OCI-LY3 (cell line): Measurements from ENCODE around the gene KRT3.

ENCODE experiments used
- H2AFZ ChIP-seq: fragments of 200-600, 300-600 bp; shearing (Covaris generic); 2 replicates; pipeline ENCODE4 v1.6.0; 2014; ENCODE audit warnings: antibody characterized with exemption, low read depth, low read length
- H3K27ac ChIP-seq: fragments of 200-600, 300-600 bp; sonication (generic); 2 replicates; pipeline ENCODE4 v1.5.1; 2014; ENCODE audit warnings: mild to moderate bottlenecking, low read length, moderate library complexity, mixed read lengths
- H3K27me3 ChIP-seq: fragments of 200-600, 300-600 bp; sonication (generic); 2 replicates; pipeline ENCODE4 v1.6.1; 2014; ENCODE audit warnings: low read depth, low read length, mixed read lengths
- H3K36me3 ChIP-seq: fragments of 200-600, 300-600 bp; sonication (generic); replicated peaks from 2 replicates; pipeline ENCODE3; 2014; ENCODE audit warnings: low read depth, low read length, mixed read lengths
- H3K4me1 ChIP-seq: fragments of 300-600, 200-600 bp; sonication (generic); 2 replicates; pipeline ENCODE4 v1.6.1; 2014; ENCODE audit warnings: low read length, mixed read lengths
- H3K4me2 ChIP-seq: fragments of 200-600, 300-600 bp; sonication (generic); 2 replicates; pipeline ENCODE4 v1.6.1; 2014; ENCODE audit warnings: low read length, mixed read lengths
- H3K4me3 ChIP-seq: fragments of 300-600, 200-600 bp; sonication (generic); 2 replicates; pipeline ENCODE4 v1.5.1; 2014; ENCODE audit warnings: antibody characterized with exemption, mild to moderate bottlenecking, low read length, moderate library complexity
- H3K79me2 ChIP-seq: fragments of 300-600, 200-600 bp; shearing (Covaris generic); 2 replicates; pipeline ENCODE4 v1.6.1; 2014; ENCODE audit warnings: mild to moderate bottlenecking, low read length, mixed read lengths
- H3K9ac ChIP-seq: fragments of 300-600, 200-600 bp; shearing (Covaris generic); 2 replicates; pipeline ENCODE4 v1.6.0; 2014; ENCODE audit warnings: mild to moderate bottlenecking, low read length, moderate library complexity
- H3K9me3 ChIP-seq: fragments of 200-600, 300-600 bp; shearing (Covaris generic); 2 replicates; pipeline ENCODE4 v1.6.1; 2014; ENCODE audit warnings: low read length, mixed read lengths; ENCODE audit not compliant: insufficient read depth
- H4K20me1 ChIP-seq: fragments of 200-600, 300-600 bp; sonication (generic); 2 replicates; pipeline ENCODE4 v1.6.1; 2016; ENCODE audit warnings: low read length, mixed read lengths; ENCODE audit not compliant: insufficient read depth
- CTCF ChIP-seq: fragments of 200-600, 300-600 bp; sonication (generic); IDR thresholded peaks from 2 replicates; pipeline ENCODE4 v1.5.1; 2014; ENCODE audit warnings: antibody characterized with exemption, low read length, low read depth
- EZH2phosphoT487 ChIP-seq: fragments of 200-600 bp; shearing (Covaris generic); IDR thresholded peaks from 2 replicates; pipeline ENCODE4 v1.6.1; 2018; ENCODE audit warnings: antibody characterized with exemption, mixed run types, low read depth

The KRT3 gene

GRCh38 chr12:52808573-52809160 is 12.8 kb upstream of the KRT3 start:
- Histone ChIP-seq H3K4me1 (no peaks in the 10 kb centered on the region), H3K36me3 (no peaks in the 10 kb centered on the region), H3K4me2 (no peak overlapping the region), H2AFZ (no peak overlapping the region), H3K4me3 (no peak overlapping the region), H3K27ac (no peak overlapping the region), H3K9ac (no peak overlapping the region), H4K20me1 (no peaks in the 10 kb centered on the region), H3K9me3 (no peaks in the 10 kb centered on the region), H3K27me3 (peaks cover 16% of the 10 kb centered on the region; the same call in 1 of the 2 replicates), H3K79me2 (no peaks in the 10 kb centered on the region)
- TF ChIP-seq CTCF (no peak), EZH2phosphoT487 (no peak)

- no peaks in the 10 kb centered on the region for H3K36me3 ChIP-seq
- H3K4me2 ChIP-seq = no peak overlapping the region
- H3K4me3 ChIP-seq = no peak overlapping the region
- no peaks in the 10 kb centered on the region for H4K20me1 ChIP-seq
- no peak overlapping the region for H2AFZ ChIP-seq
- no peak overlapping the region for H3K9ac ChIP-seq
- no peaks in the 10 kb centered on the region for H3K9me3 ChIP-seq
- no peak for TF ChIP-seq CTCF
- TF ChIP-seq EZH2phosphoT487 = no peak
- H3K27me3 ChIP-seq = peaks cover 16% of the 10 kb centered on the region; the same call in 1 of the 2 replicates
- no peaks in the 10 kb centered on the region for H3K4me1 ChIP-seq
- H3K79me2 ChIP-seq = no peaks in the 10 kb centered on the region
- no peak overlapping the region for H3K27ac ChIP-seq
These were observed 11.9 kb upstream of the KRT3 start for GRCh38 chr12:52807544-52808470.

GRCh38 chr12:52806821-52807543 is 11.1 kb upstream of the KRT3 start:
- Histone ChIP-seq H3K79me2 (no peaks in the 10 kb centered on the region), H3K9ac (no peak overlapping the region), H3K27ac (no peak overlapping the region), H3K4me3 (no peak overlapping the region), H3K9me3 (no peaks in the 10 kb centered on the region), H3K4me2 (no peak overlapping the region), H3K4me1 (no peaks in the 10 kb centered on the region), H3K36me3 (no peaks in the 10 kb centered on the region), H2AFZ (no peak overlapping the region), H3K27me3 (peaks cover 22% of the 10 kb centered on the region; the same call in 1 of the 2 replicates), H4K20me1 (no peaks in the 10 kb centered on the region)
- TF ChIP-seq EZH2phosphoT487 = no peak
- TF ChIP-seq CTCF = no peak
